ENCODE results near the gene PUM2.

The PUM2 gene

DNA sequence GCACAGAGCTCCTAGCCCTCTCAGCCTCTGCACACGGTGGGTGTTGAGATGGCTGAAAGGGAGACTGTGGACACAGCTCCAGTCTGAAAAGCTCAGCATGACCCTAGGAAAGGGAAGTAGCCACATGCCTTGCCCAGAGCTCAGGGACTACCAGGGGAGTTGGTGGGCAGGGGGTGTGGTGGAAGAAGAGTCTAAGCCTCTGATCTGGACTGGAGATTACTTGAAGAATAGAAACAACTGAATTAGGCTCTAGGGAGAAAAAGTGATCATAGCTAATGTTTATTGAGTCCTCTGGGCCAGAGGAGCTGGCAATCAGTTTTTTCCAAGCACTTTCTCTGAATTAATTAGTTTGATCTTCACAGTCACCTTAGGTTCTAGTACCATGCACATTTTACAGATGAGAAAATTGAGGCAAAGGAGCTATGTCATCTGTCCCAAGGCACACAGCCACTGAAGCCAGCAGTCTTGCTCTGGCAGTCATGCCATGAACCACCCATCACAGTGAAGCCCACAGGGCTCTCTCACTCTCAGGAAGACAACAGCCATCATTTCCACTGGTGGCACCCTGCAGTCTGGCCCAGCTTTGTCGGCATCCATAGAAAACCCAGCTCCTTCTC lies 136.0 kb downstream of the PUM2 start:
- Histone ChIP-seq H3K4me3 (ENCODE audit: low read depth in 1 of 2, low read length in 1 of 2) (no peak overlapping the region), H3K27ac (no peak overlapping the region), H3K4me1 (ENCODE audit: control insufficient read depth in 1 of 2, insufficient read depth in 1 of 2, low read depth in 1 of 2, low read length in 1 of 2) (no peaks in the 10 kb centered on the region), H3K9me3 (no peaks in the 10 kb centered on the region), H3K27me3 (peaks cover 8% of the 10 kb centered on the region), H3K36me3 (no peaks in the 10 kb centered on the region)
- TF ChIP-seq, protein P1, sequence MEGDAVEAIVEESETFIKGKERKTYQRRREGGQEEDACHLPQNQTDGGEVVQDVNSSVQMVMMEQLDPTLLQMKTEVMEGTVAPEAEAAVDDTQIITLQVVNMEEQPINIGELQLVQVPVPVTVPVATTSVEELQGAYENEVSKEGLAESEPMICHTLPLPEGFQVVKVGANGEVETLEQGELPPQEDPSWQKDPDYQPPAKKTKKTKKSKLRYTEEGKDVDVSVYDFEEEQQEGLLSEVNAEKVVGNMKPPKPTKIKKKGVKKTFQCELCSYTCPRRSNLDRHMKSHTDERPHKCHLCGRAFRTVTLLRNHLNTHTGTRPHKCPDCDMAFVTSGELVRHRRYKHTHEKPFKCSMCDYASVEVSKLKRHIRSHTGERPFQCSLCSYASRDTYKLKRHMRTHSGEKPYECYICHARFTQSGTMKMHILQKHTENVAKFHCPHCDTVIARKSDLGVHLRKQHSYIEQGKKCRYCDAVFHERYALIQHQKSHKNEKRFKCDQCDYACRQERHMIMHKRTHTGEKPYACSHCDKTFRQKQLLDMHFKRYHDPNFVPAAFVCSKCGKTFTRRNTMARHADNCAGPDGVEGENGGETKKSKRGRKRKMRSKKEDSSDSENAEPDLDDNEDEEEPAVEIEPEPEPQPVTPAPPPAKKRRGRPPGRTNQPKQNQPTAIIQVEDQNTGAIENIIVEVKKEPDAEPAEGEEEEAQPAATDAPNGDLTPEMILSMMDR (IDR thresholded peaks at IDR 0.05): no peak

DNA sequence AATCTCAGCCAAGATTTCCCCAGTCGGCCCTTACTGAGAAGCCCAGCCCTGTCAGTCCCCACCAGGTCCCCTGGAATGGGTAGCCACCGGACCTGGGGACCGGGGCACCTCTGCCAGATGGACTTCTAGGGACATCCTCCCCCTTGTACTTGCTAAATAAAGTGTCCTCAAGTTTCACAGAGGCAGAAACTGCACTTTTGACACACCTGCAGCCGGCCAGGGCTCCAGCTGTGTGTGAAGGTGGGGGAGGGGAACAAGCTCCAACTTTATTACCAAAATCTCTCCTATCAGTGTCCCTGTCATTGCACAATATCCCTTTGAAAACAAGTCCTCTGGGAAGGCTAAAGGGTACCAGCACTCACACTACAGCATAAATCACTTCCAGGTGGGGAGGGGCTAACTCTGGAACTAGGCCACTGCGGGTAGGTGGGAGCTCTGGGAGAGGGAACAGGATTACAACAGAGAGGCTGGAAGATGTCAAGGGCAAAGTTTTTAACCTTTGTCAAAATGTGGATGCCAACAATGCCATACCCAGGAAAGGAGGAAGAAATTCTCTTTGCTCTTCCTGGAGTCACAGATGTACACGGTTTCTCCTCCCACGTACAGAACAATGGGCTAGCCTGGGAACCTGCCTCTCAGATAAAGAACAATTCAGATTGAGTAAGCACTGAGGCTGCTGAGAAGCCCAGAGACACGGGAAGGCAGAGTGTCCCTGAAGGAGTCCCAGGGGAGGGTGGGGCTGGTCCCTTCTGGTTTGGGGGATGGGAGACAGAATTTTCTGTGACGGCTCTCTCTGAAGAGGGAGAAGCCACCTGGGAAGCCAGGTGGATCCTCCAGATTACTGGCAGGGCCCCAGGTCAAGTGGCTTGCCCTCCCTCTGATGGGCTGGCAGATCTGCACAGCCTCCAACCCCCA lies 136.7 kb downstream of the PUM2 start:
- Histone ChIP-seq H3K4me3 (ENCODE audit: low read depth in 1 of 2, low read length in 1 of 2) (no peak overlapping the region), H3K27me3 (peaks cover under 1% of the 10 kb centered on the region), H3K27ac (no peak overlapping the region), H3K9me3 (no peaks in the 10 kb centered on the region), H3K36me3 (no peaks in the 10 kb centered on the region), H3K4me1 (ENCODE audit: control insufficient read depth in 1 of 2, insufficient read depth in 1 of 2, low read depth in 1 of 2, low read length in 1 of 2) (no peaks in the 10 kb centered on the region)
- TF ChIP-seq, protein P1 (IDR thresholded peaks at IDR 0.05): no peak

DNA sequence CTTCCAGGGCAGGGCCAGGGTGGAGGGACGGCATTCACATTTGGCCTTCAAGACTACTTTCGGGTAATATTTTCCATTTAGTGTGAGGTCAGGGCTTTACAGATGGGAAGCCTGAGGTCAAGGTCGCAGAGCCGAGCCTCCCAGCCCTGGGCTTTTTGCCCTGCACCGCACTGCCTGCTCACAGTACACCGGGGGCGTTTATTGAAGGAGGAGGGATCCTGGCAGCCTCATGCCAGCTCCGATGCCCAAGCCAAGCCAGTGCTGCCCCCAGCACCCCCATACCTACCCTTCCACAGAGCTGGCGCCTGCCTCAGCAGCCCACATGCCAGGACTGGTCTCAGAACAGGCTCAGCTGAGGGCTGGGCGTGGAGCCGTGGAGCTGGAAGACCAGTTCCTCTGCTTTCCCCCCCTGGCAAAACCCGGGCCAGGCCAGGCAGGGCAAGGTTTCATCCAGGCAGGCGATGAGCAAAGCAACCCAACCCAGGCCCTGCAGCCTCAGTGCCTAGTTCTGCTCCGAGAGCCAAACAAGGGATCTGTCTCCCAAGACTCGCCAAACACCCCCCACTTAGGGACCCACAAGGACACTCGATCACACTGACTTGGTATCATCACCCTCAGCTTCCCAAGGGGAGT lies 137.7 kb downstream of the PUM2 start:
- H3K4me3 ChIP-seq (ENCODE audit: low read depth in 1 of 2, low read length in 1 of 2): no peak overlapping the region
- H3K4me1 ChIP-seq (ENCODE audit: control insufficient read depth in 1 of 2, insufficient read depth in 1 of 2, low read depth in 1 of 2, low read length in 1 of 2): no peaks in the 10 kb centered on the region
- TF ChIP-seq, protein P1 (IDR thresholded peaks at IDR 0.05): no peak
- H3K27me3 ChIP-seq: no peaks in the 10 kb centered on the region
- no peak overlapping the region for H3K27ac ChIP-seq
- no peaks in the 10 kb centered on the region for H3K36me3 ChIP-seq
- no peaks in the 10 kb centered on the region for H3K9me3 ChIP-seq

DNA sequence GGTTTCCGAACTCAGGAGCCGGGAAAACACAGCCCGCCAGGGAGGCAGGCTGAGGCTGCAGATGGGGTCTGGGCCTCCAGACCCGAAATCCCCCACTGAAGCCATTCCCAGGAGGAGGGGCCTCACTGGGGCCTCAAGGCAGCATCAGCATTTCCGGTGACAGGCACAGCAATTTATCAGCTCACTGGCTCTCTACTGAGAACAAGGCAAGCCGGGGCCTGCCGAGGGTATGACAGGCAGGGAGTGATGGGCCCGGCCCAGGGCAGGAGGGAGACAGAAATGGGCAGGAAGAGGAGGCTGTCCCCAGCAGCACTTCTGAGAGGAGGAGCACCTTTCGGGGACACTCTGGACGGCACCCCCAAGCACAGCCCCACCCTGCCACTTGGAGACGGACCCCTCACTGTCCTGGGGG lies 138.2 kb downstream of the PUM2 start:
- no peak overlapping the region for H3K4me3 ChIP-seq (ENCODE audit: low read depth in 1 of 2, low read length in 1 of 2)
- H3K9me3 ChIP-seq: no peaks in the 10 kb centered on the region
- H3K27ac ChIP-seq: no peak overlapping the region
- H3K36me3 ChIP-seq: no peaks in the 10 kb centered on the region
- no peaks in the 10 kb centered on the region for H3K4me1 ChIP-seq (ENCODE audit: control insufficient read depth in 1 of 2, insufficient read depth in 1 of 2, low read depth in 1 of 2, low read length in 1 of 2)
- TF ChIP-seq, protein P1 (IDR thresholded peaks at IDR 0.05): no peak
- H3K27me3 ChIP-seq: no peaks in the 10 kb centered on the region

DNA sequence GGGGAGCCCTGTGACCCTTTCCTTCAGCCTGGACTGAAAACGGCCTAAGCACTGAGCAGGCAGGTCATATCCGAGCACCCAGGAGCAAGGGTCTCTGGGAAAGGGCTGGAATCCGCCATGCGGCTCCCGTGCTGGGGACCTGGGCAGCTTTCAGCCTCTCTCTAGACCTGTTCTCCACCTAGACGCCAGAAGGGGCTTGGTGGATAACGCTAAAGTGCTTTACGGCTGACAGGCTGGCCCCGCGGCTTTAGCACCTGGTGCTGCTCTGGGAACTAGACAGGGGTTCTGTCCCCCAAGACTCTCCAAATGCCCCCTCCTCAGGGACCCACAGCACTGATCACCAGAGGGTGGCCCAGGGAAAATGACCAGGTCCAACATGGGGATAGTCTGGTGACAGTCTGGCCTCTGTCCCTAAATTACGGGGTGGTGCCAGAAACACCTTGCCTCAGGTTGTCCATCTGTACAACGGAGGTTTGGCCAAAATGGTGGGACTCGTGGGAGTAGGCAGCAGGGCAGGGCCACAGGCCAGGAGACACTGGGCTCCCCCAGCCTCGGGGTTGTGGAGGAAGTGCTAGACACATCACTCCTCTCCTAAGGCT lies 138.7 kb downstream of the PUM2 start:
- no peak overlapping the region for H3K4me3 ChIP-seq (ENCODE audit: low read depth in 1 of 2, low read length in 1 of 2)
- H3K9me3 ChIP-seq: no peaks in the 10 kb centered on the region
- no peaks in the 10 kb centered on the region for H3K36me3 ChIP-seq
- TF ChIP-seq, protein P1 (IDR thresholded peaks at IDR 0.05): no peak
- no peaks in the 10 kb centered on the region for H3K27me3 ChIP-seq
- no peaks in the 10 kb centered on the region for H3K4me1 ChIP-seq (ENCODE audit: control insufficient read depth in 1 of 2, insufficient read depth in 1 of 2, low read depth in 1 of 2, low read length in 1 of 2)
- H3K27ac ChIP-seq: no peak overlapping the region

All from neutrophil (primary cell).